ENCODE results near the gene IGF1.

- no peak for TF ChIP-seq POLR2A (IDR thresholded peaks at IDR 0.05; ENCODE audit: low read depth, low read length)
- TF ChIP-seq TAF1 (IDR thresholded peaks at IDR 0.05; ENCODE audit: borderline replicate concordance, low read depth, low read length): no peak
- TF ChIP-seq POLR2AphosphoS5 (IDR thresholded peaks at IDR 0.05; ENCODE audit: low read depth, low read length): no peak
These were observed 34.3 kb upstream of the IGF1 start for GRCh38 chr12:102514696-102515095.
